HCT116 (cell line): Measurements from ENCODE around the gene MUC6. TPM values are rescaled to one million over a fixed set of nuclear protein-coding genes. Genes with fewer than 3 reads are reported as not detected.

Experiments
- ATAC-seq: fragments of 200-7000 bp; cut with Tn5 transposase; 2 replicates; pipeline ENCODE4 v1.9.1; 2020; ENCODE audit warnings: mild to moderate bottlenecking, moderate library complexity
- BruUV-seq: library from RNA; stranded (reverse); fragments of 400-500 nt; replicated peaks from 2 replicates; lab custom pipeline; 2021; lab: Mats Ljungman, UMichigan
- CTCF ChIA-PET: fragments of 300-600 bp; sonication (Branson Sonifier 250); formaldehyde crosslinking; loops from one replicate; lab custom pipeline; 2021; ENCODE audit warnings: antibody characterized with exemption; lab: Charles Lee
- POLR2A ChIA-PET: fragments of 300-600, 350-600 bp; sonication (Branson Sonifier 250); formaldehyde crosslinking; loops from one replicate; lab custom pipeline; 2021; ENCODE audit warnings: antibody characterized with exemption; lab: Charles Lee
- RAD21 ChIA-PET, 2 experiments: fragments of 300-600 bp; sonication (Branson Sonifier 250); formaldehyde crosslinking; loops; one replicate each; lab custom pipeline; 2023; ENCODE audit warnings: low total read pairs in 2 of 2; ENCODE audit not compliant: uncharacterized antibody in 2 of 2, unreplicated experiment in 2 of 2, low non-redundant PET in 1 of 2; lab: Charles Lee
- DNase-seq: peaks from one replicate; pipeline ENCODE4 v3.0.0-alpha.2; 2010; ENCODE audit warnings: low read depth, low spot score
- H2AFZ ChIP-seq: fragments of 200-600 bp; shearing (Covaris generic), sonication (generic); 2 replicates; pipeline ENCODE4 v1.6.1; 2017; ENCODE audit warnings: low read depth, mixed run types, mixed read lengths, antibody characterized with exemption, low read length; ENCODE audit not compliant: poor library complexity, severe bottlenecking
- H3K27ac ChIP-seq: 2 replicates; pipeline ENCODE4 v1.5.1; 2012; ENCODE audit warnings: low read depth, low read length
- H3K27me3 ChIP-seq: fragments of 200-600 bp; sonication (generic); 2 replicates; pipeline ENCODE4 v1.6.1; 2016; ENCODE audit warnings: mixed run types, low read length, mixed read lengths; ENCODE audit not compliant: insufficient read depth
- H3K36me3 ChIP-seq, 2 experiments: fragments of 200-500 bp in 1 of 2; fragments of 200-600 bp in 1 of 2; sonication (Bioruptor generic) in 1 of 2; sonication (generic) in 1 of 2; 2 replicates each; pipeline versions ENCODE4 v1.5.1 to v1.6.1; 2014 to 2016; ENCODE audit warnings: low read length in 2 of 2, inconsistent platforms in 1 of 2, mixed read lengths in 1 of 2, mixed run types in 1 of 2; ENCODE audit not compliant: insufficient read depth in 2 of 2, control insufficient read depth in 1 of 2
- H3K4me1 ChIP-seq, 2 experiments: fragments of 200-600 bp in 1 of 2; sonication (generic) in 1 of 2; 2 replicates each; pipeline versions ENCODE4 v1.5.1 to v1.6.1; 2012 to 2017; ENCODE audit warnings: low read length in 2 of 2, inconsistent platforms in 1 of 2, mild to moderate bottlenecking in 1 of 2, mixed read lengths in 1 of 2, mixed run types in 1 of 2, moderate library complexity in 1 of 2; ENCODE audit not compliant: insufficient read depth in 2 of 2, control insufficient read depth in 1 of 2
- H3K4me2 ChIP-seq: fragments of 200-600 bp; sonication (generic); 2 replicates; pipeline ENCODE4 v1.6.1; 2017; ENCODE audit warnings: mixed run types, low read length, mixed read lengths
- H3K4me3 ChIP-seq, 2 experiments: fragments of 200-600 bp in 1 of 2; sonication (generic) in 1 of 2; replicated peaks in 1 of 2; 2 replicates each; pipeline ENCODE4 v1.5.1; 2011 to 2016; ENCODE audit warnings: low read length in 2 of 2, control low read depth in 1 of 2, low read depth in 1 of 2, mild to moderate bottlenecking in 1 of 2, mixed read lengths in 1 of 2, mixed run types in 1 of 2
- H3K79me2 ChIP-seq: fragments of 200-600 bp; sonication (generic); 2 replicates; pipeline ENCODE4 v1.6.1; 2017; ENCODE audit warnings: mild to moderate bottlenecking, mixed run types, low read length, moderate library complexity, mixed read lengths; ENCODE audit not compliant: insufficient read depth
- H3K9ac ChIP-seq: fragments of 200-600 bp; sonication (generic); 2 replicates; pipeline ENCODE4 v1.6.1; 2016; ENCODE audit warnings: low read length, mixed read lengths
- H3K9me2 ChIP-seq: fragments of 200-600 bp; sonication (generic), shearing (Covaris generic); 2 replicates; pipeline ENCODE4 v1.6.1; 2017; ENCODE audit warnings: mixed run types, mild to moderate bottlenecking, moderate library complexity; ENCODE audit not compliant: insufficient read depth
- H3K9me3 ChIP-seq, 2 experiments: fragments of 200-500 bp in 1 of 2; fragments of 200-600 bp in 1 of 2; sonication (Bioruptor generic) in 1 of 2; sonication (generic) in 1 of 2; 2 replicates each; pipeline ENCODE4 v1.6.1; 2014 to 2017; ENCODE audit warnings: low read length in 2 of 2, mixed read lengths in 2 of 2, inconsistent platforms in 1 of 2, low read depth in 1 of 2, mild to moderate bottlenecking in 1 of 2, mixed run types in 1 of 2, moderate library complexity in 1 of 2; ENCODE audit not compliant: control insufficient read depth in 1 of 2, insufficient read depth in 1 of 2
- H4K20me1 ChIP-seq: fragments of 200-600 bp; sonication (generic), shearing (Covaris generic); 2 replicates; pipeline ENCODE4 v1.6.1; 2017; ENCODE audit warnings: mixed run types, mild to moderate bottlenecking, moderate library complexity; ENCODE audit not compliant: insufficient read depth
- CEBPB ChIP-seq: IDR thresholded peaks from 2 replicates; pipeline ENCODE4 v1.6.1; 2012; ENCODE audit warnings: low read depth
- EGR1 ChIP-seq: IDR thresholded peaks from 2 replicates; pipeline ENCODE4 v1.6.1; 2012; ENCODE audit warnings: low read depth
- FOSL1 ChIP-seq: IDR thresholded peaks from 2 replicates; pipeline ENCODE4 v1.6.1; 2012; ENCODE audit warnings: low read depth
- JUND ChIP-seq: IDR thresholded peaks from 2 replicates; pipeline ENCODE4 v1.6.1; 2012
- POLR2A ChIP-seq: IDR thresholded peaks from 2 replicates; pipeline ENCODE4 v1.7.0; 2011; ENCODE audit warnings: borderline replicate concordance; ENCODE audit not compliant: insufficient read depth, insufficient read length; ENCODE audit errors: extremely low read depth
- POLR2AphosphoS5 ChIP-seq: IDR thresholded peaks from 2 replicates; pipeline ENCODE4 v1.6.1; 2011; ENCODE audit warnings: mild to moderate bottlenecking, low read depth, low read length, moderate library complexity
- RAD21 ChIP-seq: IDR thresholded peaks from 2 replicates; pipeline ENCODE4 v1.6.1; 2012; ENCODE audit warnings: low read depth, mild to moderate bottlenecking
- SP1 ChIP-seq: IDR thresholded peaks from 2 replicates; pipeline ENCODE4 v1.6.1; 2012; ENCODE audit warnings: low read depth
- YY1 ChIP-seq: IDR thresholded peaks from 2 replicates; pipeline ENCODE4 v1.6.1; 2011; ENCODE audit warnings: low read length, low read depth, moderate library complexity, mild to moderate bottlenecking; ENCODE audit not compliant: insufficient replicate concordance; ENCODE audit errors: extremely low read depth
- ZNF274 ChIP-seq: fragments of 200-500 bp; sonication (Bioruptor generic); IDR thresholded peaks from 2 replicates; pipeline ENCODE4 v1.6.1; 2014; ENCODE audit warnings: mild to moderate bottlenecking, low read depth, low read length, inconsistent platforms
- intact Hi-C: fragments of 100-400 bp; cut with micrococcal nuclease; formaldehyde crosslinking; loops from 2 replicates; pipeline ENCODE4 v1.10.0; 2022
- total RNA-seq: library from RNA; stranded (reverse); gene quantifications from one replicate; pipeline ENCODE4 v1.2.1, GENCODE V29; 2021; ENCODE audit not compliant: unreplicated experiment
- TF ChIP-seq, protein P1 (sequence below): IDR thresholded peaks from 2 replicates; pipeline ENCODE4 v1.6.1; 2012; ENCODE audit warnings: low read depth
- TF ChIP-seq, protein P2 (sequence below), 3 experiments: fragments of 200-600 bp in 1 of 3; sonication (generic) in 1 of 3; IDR thresholded peaks in 2 of 3; conservative IDR thresholded peaks in 1 of 3; 2 replicates each; pipeline ENCODE4 v1.5.1; 2012 to 2017; ENCODE audit warnings: low read depth in 2 of 3, low read length in 2 of 3, antibody characterized with exemption in 1 of 3, borderline replicate concordance in 1 of 3, control low read depth in 1 of 3, mild to moderate bottlenecking in 1 of 3, mixed read lengths in 1 of 3, mixed run types in 1 of 3, moderate library complexity in 1 of 3; ENCODE audit not compliant: insufficient read depth in 1 of 3
- TF ChIP-seq, protein P3 (sequence below): IDR thresholded peaks from 2 replicates; pipeline ENCODE4 v1.6.1; 2012
- TF ChIP-seq, protein P4 (sequence below): IDR thresholded peaks from 2 replicates; pipeline ENCODE4 v1.6.1; 2012

MUC6 gene
- total RNA-seq, 1 experiment from 2014 or later: 0.02 TPM

DNA sequence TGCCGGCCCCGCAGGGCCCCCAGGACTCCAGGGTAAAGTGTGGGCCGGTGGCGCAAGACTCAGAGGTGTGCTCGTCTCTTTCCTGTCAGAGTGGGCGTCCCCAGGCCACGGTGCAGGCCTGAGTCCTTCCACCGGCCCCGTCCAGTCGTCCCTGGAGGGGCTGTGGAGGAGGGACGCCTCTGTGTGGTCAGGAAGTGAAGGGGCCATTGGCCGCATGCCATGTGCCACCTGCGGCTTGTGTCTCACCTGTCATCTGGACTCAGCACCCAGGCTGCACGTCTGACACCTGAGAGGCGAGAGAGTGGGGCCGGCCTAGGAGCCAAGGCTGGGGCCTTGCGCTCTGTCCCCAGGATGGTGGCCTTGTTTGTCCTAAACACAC is 25.2 kb downstream of the MUC6 start:
- Histone ChIP-seq H2AFZ (no peak overlapping the region), H3K4me1 (no peaks in the 10 kb centered on the region), H3K27me3 (no peaks in the 10 kb centered on the region), H3K4me2 (no peak overlapping the region), H3K36me3 (peaks cover 6 to 8% of the 10 kb centered on the region in 2 experiments; a peak in 3 of 4 replicates), H3K27ac (no peak overlapping the region), H3K9ac (no peak overlapping the region), H3K9me2 (no peaks in the 10 kb centered on the region), H3K9me3 (no peaks in the 10 kb centered on the region), H4K20me1 (no peaks in the 10 kb centered on the region), H3K4me3 (no peak overlapping the region), H3K79me2 (no peaks in the 10 kb centered on the region)
- ChIA-PET RAD21 (no interaction called here), POLR2A (no interaction called here), CTCF (no interaction called here)
- TF ChIP-seq ZNF274 (no peak), JUND (no peak), POLR2A (no peak), SP1 (no peak), CEBPB (no peak), POLR2AphosphoS5 (no peak), YY1 (no peak), RAD21 (no peak), FOSL1 (no peak), EGR1 (no peak)
- TF ChIP-seq, protein P1, sequence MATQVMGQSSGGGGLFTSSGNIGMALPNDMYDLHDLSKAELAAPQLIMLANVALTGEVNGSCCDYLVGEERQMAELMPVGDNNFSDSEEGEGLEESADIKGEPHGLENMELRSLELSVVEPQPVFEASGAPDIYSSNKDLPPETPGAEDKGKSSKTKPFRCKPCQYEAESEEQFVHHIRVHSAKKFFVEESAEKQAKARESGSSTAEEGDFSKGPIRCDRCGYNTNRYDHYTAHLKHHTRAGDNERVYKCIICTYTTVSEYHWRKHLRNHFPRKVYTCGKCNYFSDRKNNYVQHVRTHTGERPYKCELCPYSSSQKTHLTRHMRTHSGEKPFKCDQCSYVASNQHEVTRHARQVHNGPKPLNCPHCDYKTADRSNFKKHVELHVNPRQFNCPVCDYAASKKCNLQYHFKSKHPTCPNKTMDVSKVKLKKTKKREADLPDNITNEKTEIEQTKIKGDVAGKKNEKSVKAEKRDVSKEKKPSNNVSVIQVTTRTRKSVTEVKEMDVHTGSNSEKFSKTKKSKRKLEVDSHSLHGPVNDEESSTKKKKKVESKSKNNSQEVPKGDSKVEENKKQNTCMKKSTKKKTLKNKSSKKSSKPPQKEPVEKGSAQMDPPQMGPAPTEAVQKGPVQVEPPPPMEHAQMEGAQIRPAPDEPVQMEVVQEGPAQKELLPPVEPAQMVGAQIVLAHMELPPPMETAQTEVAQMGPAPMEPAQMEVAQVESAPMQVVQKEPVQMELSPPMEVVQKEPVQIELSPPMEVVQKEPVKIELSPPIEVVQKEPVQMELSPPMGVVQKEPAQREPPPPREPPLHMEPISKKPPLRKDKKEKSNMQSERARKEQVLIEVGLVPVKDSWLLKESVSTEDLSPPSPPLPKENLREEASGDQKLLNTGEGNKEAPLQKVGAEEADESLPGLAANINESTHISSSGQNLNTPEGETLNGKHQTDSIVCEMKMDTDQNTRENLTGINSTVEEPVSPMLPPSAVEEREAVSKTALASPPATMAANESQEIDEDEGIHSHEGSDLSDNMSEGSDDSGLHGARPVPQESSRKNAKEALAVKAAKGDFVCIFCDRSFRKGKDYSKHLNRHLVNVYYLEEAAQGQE: no peak
- TF ChIP-seq, protein P2, sequence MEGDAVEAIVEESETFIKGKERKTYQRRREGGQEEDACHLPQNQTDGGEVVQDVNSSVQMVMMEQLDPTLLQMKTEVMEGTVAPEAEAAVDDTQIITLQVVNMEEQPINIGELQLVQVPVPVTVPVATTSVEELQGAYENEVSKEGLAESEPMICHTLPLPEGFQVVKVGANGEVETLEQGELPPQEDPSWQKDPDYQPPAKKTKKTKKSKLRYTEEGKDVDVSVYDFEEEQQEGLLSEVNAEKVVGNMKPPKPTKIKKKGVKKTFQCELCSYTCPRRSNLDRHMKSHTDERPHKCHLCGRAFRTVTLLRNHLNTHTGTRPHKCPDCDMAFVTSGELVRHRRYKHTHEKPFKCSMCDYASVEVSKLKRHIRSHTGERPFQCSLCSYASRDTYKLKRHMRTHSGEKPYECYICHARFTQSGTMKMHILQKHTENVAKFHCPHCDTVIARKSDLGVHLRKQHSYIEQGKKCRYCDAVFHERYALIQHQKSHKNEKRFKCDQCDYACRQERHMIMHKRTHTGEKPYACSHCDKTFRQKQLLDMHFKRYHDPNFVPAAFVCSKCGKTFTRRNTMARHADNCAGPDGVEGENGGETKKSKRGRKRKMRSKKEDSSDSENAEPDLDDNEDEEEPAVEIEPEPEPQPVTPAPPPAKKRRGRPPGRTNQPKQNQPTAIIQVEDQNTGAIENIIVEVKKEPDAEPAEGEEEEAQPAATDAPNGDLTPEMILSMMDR (IDR thresholded peaks at IDR 0.05 in 2 of 3, conservative IDR thresholded peaks at IDR 0.05 in 1 of 3; ENCODE audit: borderline replicate concordance in 1 of 3, insufficient read depth in 1 of 3, low read depth in 2 of 3, low read length in 2 of 3): no peak
- TF ChIP-seq, protein P3, sequence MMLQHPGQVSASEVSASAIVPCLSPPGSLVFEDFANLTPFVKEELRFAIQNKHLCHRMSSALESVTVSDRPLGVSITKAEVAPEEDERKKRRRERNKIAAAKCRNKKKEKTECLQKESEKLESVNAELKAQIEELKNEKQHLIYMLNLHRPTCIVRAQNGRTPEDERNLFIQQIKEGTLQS: no peak
- TF ChIP-seq, protein P4, sequence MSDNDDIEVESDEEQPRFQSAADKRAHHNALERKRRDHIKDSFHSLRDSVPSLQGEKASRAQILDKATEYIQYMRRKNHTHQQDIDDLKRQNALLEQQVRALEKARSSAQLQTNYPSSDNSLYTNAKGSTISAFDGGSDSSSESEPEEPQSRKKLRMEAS: no peak
- DNase-seq (no peak), ATAC-seq (no peak)
- BruUV-seq: no TSS peak
- intact Hi-C loops: no loop called here
